ENCODE measurements around the gene CNTNAP3B. TPM values are rescaled to one million over a fixed set of nuclear protein-coding genes. Genes with fewer than 3 reads are reported as not detected.
"Not testable (repeated sequence)": the region's sequence is repeated elsewhere in the genome, so short reads cannot be mapped to it uniquely, and the experiment has no call there.

Gene CNTNAP3B
- 4.5 and 29.7 TPM in 2 replicates for total RNA-seq (ENCODE audit: low replicate concordance)
- long read RNA-seq, partial matches to known transcripts, result 0 of 2 reads
- long read RNA-seq, other reads (novel, unspliced or antisense), result 2 of 2 reads

GRCh38 chr9:42129073-42129729 lies at the start of gene CNTNAP3B:
Gene CNTNAP3B (minus strand): TSS chr9:42129426. CDS start chr9:42129094, 332 bp downstream.
- Mint-ChIP-seq H3K4me1 (ENCODE audit: unreplicated experiment) (peaks cover 11% of the 10 kb centered on the region), H3K4me3 (peak within 1 kb of the TSS; percentile 57), H3K27me3 (peaks cover 15% of the 10 kb centered on the region)
- DNase-seq (ENCODE audit: extremely low spot score, unreplicated experiment); H3K9me3 Mint-ChIP-seq; H3K36me3 Mint-ChIP-seq; H3K27ac Mint-ChIP-seq: not testable (repeated sequence)

- TF ChIP-seq CTCF (conservative IDR thresholded peaks at IDR 0.05), result peak; percentile 69
- not testable (repeated sequence) for H3K4me3 Mint-ChIP-seq; H3K27ac Mint-ChIP-seq; H3K36me3 Mint-ChIP-seq; H3K27me3 Mint-ChIP-seq; H3K9me3 Mint-ChIP-seq; DNase-seq (ENCODE audit: extremely low spot score, unreplicated experiment); H3K4me1 Mint-ChIP-seq (ENCODE audit: unreplicated experiment)
Measured at GRCh38 chr9:42160299-42160698, 31.1 kb upstream of the CNTNAP3B start.

- H3K36me3 Mint-ChIP-seq; H3K9me3 Mint-ChIP-seq; DNase-seq (ENCODE audit: extremely low spot score, unreplicated experiment); H3K27ac Mint-ChIP-seq: not testable (repeated sequence)
- peaks cover 11% of the 10 kb centered on the region for H3K4me1 Mint-ChIP-seq (ENCODE audit: unreplicated experiment)
- peak overlapping the region; percentile 86 for H3K4me3 Mint-ChIP-seq
- peaks cover 15% of the 10 kb centered on the region for H3K27me3 Mint-ChIP-seq
Measured at GRCh38 chr9:42127056-42127841, 2.0 kb downstream of the CNTNAP3B start.

- H3K27ac Mint-ChIP-seq, H3K36me3 Mint-ChIP-seq: not testable (repeated sequence)
Measured at GRCh38 chr9:42121007-42121406, 8.2 kb downstream of the CNTNAP3B start.

GRCh38 chr9:42095929-42096328 lies 33.3 kb downstream of the CNTNAP3B start:
- H3K36me3 Mint-ChIP-seq; H3K4me3 Mint-ChIP-seq; H3K27me3 Mint-ChIP-seq; H3K9me3 Mint-ChIP-seq; H3K27ac Mint-ChIP-seq; H3K4me1 Mint-ChIP-seq (ENCODE audit: unreplicated experiment); DNase-seq (ENCODE audit: extremely low spot score, unreplicated experiment): not testable (repeated sequence)

More at GRCh38 chr9:42121007-42121406, 8.2 kb downstream of the CNTNAP3B start:
- H3K4me3 Mint-ChIP-seq; H3K4me1 Mint-ChIP-seq (ENCODE audit: unreplicated experiment); DNase-seq (ENCODE audit: extremely low spot score, unreplicated experiment); H3K27me3 Mint-ChIP-seq; H3K9me3 Mint-ChIP-seq: not testable (repeated sequence)
- peak; percentile 17 for TF ChIP-seq CTCF (conservative IDR thresholded peaks at IDR 0.05)

GRCh38 chr9:42084559-42084952 lies 44.7 kb downstream of the CNTNAP3B start:
- not testable (repeated sequence) for H3K27me3 Mint-ChIP-seq, H3K27ac Mint-ChIP-seq

GRCh38 chr9:42083877-42084558 lies 45.2 kb downstream of the CNTNAP3B start:
- not testable (repeated sequence) for H3K27ac Mint-ChIP-seq; H3K36me3 Mint-ChIP-seq; H3K4me3 Mint-ChIP-seq; H3K9me3 Mint-ChIP-seq; H3K4me1 Mint-ChIP-seq (ENCODE audit: unreplicated experiment); DNase-seq (ENCODE audit: extremely low spot score, unreplicated experiment); H3K27me3 Mint-ChIP-seq

More at GRCh38 chr9:42084559-42084952, 44.7 kb downstream of the CNTNAP3B start:
- not testable (repeated sequence) for H3K36me3 Mint-ChIP-seq; H3K4me3 Mint-ChIP-seq; H3K9me3 Mint-ChIP-seq; DNase-seq (ENCODE audit: extremely low spot score, unreplicated experiment); H3K4me1 Mint-ChIP-seq (ENCODE audit: unreplicated experiment)

GRCh38 chr9:42080376-42080775 lies 48.9 kb downstream of the CNTNAP3B start:
- not testable (repeated sequence) for H3K27ac Mint-ChIP-seq; H3K9me3 Mint-ChIP-seq; DNase-seq (ENCODE audit: extremely low spot score, unreplicated experiment); H3K4me1 Mint-ChIP-seq (ENCODE audit: unreplicated experiment); H3K4me3 Mint-ChIP-seq; H3K36me3 Mint-ChIP-seq; H3K27me3 Mint-ChIP-seq

GRCh38 chr9:42074868-42075267 lies 54.4 kb downstream of the CNTNAP3B start:
- H3K27ac Mint-ChIP-seq; DNase-seq (ENCODE audit: extremely low spot score, unreplicated experiment); H3K4me1 Mint-ChIP-seq (ENCODE audit: unreplicated experiment); H3K36me3 Mint-ChIP-seq; H3K27me3 Mint-ChIP-seq; H3K4me3 Mint-ChIP-seq; H3K9me3 Mint-ChIP-seq: not testable (repeated sequence)

GRCh38 chr9:42071026-42071425 lies 58.2 kb downstream of the CNTNAP3B start:
- H3K27ac Mint-ChIP-seq; H3K4me3 Mint-ChIP-seq; DNase-seq (ENCODE audit: extremely low spot score, unreplicated experiment); H3K4me1 Mint-ChIP-seq (ENCODE audit: unreplicated experiment); H3K36me3 Mint-ChIP-seq; H3K27me3 Mint-ChIP-seq; H3K9me3 Mint-ChIP-seq: not testable (repeated sequence)

GRCh38 chr9:42070035-42070799 lies 59.0 kb downstream of the CNTNAP3B start:
- not testable (repeated sequence) for H3K36me3 Mint-ChIP-seq; H3K4me3 Mint-ChIP-seq; H3K4me1 Mint-ChIP-seq (ENCODE audit: unreplicated experiment)

More at GRCh38 chr9:42070035-42070799, 59.0 kb downstream of the CNTNAP3B start:
- not testable (repeated sequence) for H3K27me3 Mint-ChIP-seq; H3K9me3 Mint-ChIP-seq; H3K27ac Mint-ChIP-seq; DNase-seq (ENCODE audit: extremely low spot score, unreplicated experiment)

Measured in type B pancreatic cell (in vitro differentiated cells).